ENCODE measurements around the gene ZNF407.
"Not testable (repeated sequence)": the region's sequence is repeated elsewhere in the genome, so short reads cannot be mapped to it uniquely, and the experiment has no call there.

ZNF407 gene

GRCh38 chr18:74942319-74942910 is 344.7 kb downstream of the ZNF407 start:
- no peak for DNase-seq

GRCh38 chr18:74944676-74945075 is 347.0 kb downstream of the ZNF407 start:
- DNase-seq, result no peak

GRCh38 chr18:74945774-74946545 is 348.3 kb downstream of the ZNF407 start:
- no peak for DNase-seq

GRCh38 chr18:74946646-74947375 is 349.1 kb downstream of the ZNF407 start:
- no peak for DNase-seq

GRCh38 chr18:74947417-74947816 is 349.7 kb downstream of the ZNF407 start:
- no peak for DNase-seq

GRCh38 chr18:74947875-74948274 is 350.2 kb downstream of the ZNF407 start:
- no peak for DNase-seq

- no peak for DNase-seq
Observed at GRCh38 chr18:74949611-74950010, 351.9 kb downstream of the ZNF407 start.

GRCh38 chr18:74950479-74950878 is 352.8 kb downstream of the ZNF407 start:
- no peak for DNase-seq

- DNase-seq, result no peak
Observed at GRCh38 chr18:74951165-74951760, 353.6 kb downstream of the ZNF407 start.

GRCh38 chr18:74957588-74958224 is 360.0 kb downstream of the ZNF407 start:
- no peak for DNase-seq

- no peak for DNase-seq
Observed at GRCh38 chr18:74959216-74959615, 361.5 kb downstream of the ZNF407 start.

GRCh38 chr18:74961596-74961995 is 363.9 kb downstream of the ZNF407 start:
- DNase-seq, result no peak

GRCh38 chr18:74963820-74964446 is 366.3 kb downstream of the ZNF407 start:
- peak; percentile 18 for DNase-seq

- no peak for DNase-seq
Observed at GRCh38 chr18:74965682-74966081, 368.0 kb downstream of the ZNF407 start.

GRCh38 chr18:74967438-74967837 is 369.8 kb downstream of the ZNF407 start:
- DNase-seq, result no peak

- DNase-seq, result no peak
Observed at GRCh38 chr18:74967979-74968378, 370.3 kb downstream of the ZNF407 start.

- not testable (repeated sequence) for DNase-seq
Observed at GRCh38 chr18:74971358-74971757, 373.7 kb downstream of the ZNF407 start.

- DNase-seq, result not testable (repeated sequence)
Observed at GRCh38 chr18:74971776-74972175, 374.1 kb downstream of the ZNF407 start.

GRCh38 chr18:74972354-74972753 is 374.7 kb downstream of the ZNF407 start:
- no peak for DNase-seq

- DNase-seq, result no peak
Observed at GRCh38 chr18:74975001-74975400, 377.3 kb downstream of the ZNF407 start.

GRCh38 chr18:74976331-74976909 is 378.8 kb downstream of the ZNF407 start:
- DNase-seq, result no peak

- no peak for DNase-seq
Observed at GRCh38 chr18:74977041-74977440, 379.4 kb downstream of the ZNF407 start.

All from NCI-H2171 treated with DMSO at 0.1 percent for 48 hours (cell line).